T-helper 2 cell (primary cell): ENCODE data around the gene DCK.
"Not testable (repeated sequence)": the region's sequence is repeated elsewhere in the genome, so short reads cannot be mapped to it uniquely, and the experiment has no call there.

Experiments
- DNase-seq, 5 experiments: peaks; one replicate each; pipeline versions ENCODE4 v3.0.0 to v3.0.0-alpha.2; 2012 to 2022

The DCK gene

GRCh38 chr4:71001363-71001762 lies 7.9 kb downstream of the DCK start:
- DNase-seq: not testable (repeated sequence)

- peak in 4 of 5 experiments; percentile 4 to 61 (median 40) for DNase-seq
Observed at GRCh38 chr4:71004281-71004851, 10.9 kb downstream of the DCK start.

GRCh38 chr4:71005025-71005424 lies 11.6 kb downstream of the DCK start:
- DNase-seq: not testable (repeated sequence)

- DNase-seq: peak in 1 of 5 experiments; percentile 59
Observed at GRCh38 chr4:71006203-71006907, 12.9 kb downstream of the DCK start.

GRCh38 chr4:71008196-71008595 lies 14.7 kb downstream of the DCK start:
- DNase-seq: no peak

GRCh38 chr4:71009086-71009485 lies 15.6 kb downstream of the DCK start:
- no peak for DNase-seq

GRCh38 chr4:71009890-71010588 lies 16.6 kb downstream of the DCK start:
- peak in 2 of 5 experiments; percentile 24 to 62 for DNase-seq

- no peak for DNase-seq
Observed at GRCh38 chr4:71011451-71011850, 18.0 kb downstream of the DCK start.

GRCh38 chr4:71017391-71017790 lies 23.9 kb downstream of the DCK start:
- DNase-seq: not testable (repeated sequence)

- no peak for DNase-seq
Observed at GRCh38 chr4:71020611-71021010, 27.2 kb downstream of the DCK start.

GRCh38 chr4:71025654-71026053 lies 32.2 kb downstream of the DCK start:
- no peak for DNase-seq

GRCh38 chr4:71026086-71026485 lies 32.6 kb downstream of the DCK start:
- no peak for DNase-seq

GRCh38 chr4:71027611-71028010 lies 34.2 kb downstream of the DCK start:
- no peak for DNase-seq

GRCh38 chr4:71029504-71029903 lies 36.1 kb downstream of the DCK start:
- DNase-seq: no peak

- not testable (repeated sequence) for DNase-seq
Observed at GRCh38 chr4:71032106-71032505, 38.7 kb downstream of the DCK start.

- DNase-seq: no peak
Observed at GRCh38 chr4:71045256-71045655, 51.8 kb downstream of the DCK start.

GRCh38 chr4:71049395-71049794 lies 55.9 kb downstream of the DCK start:
- DNase-seq: no peak

- DNase-seq: no peak
Observed at GRCh38 chr4:71050809-71051208, 57.4 kb downstream of the DCK start.

- no peak for DNase-seq
Observed at GRCh38 chr4:71052034-71052433, 58.6 kb downstream of the DCK start.

- DNase-seq: no peak
Observed at GRCh38 chr4:71052716-71053115, 59.3 kb downstream of the DCK start.

- DNase-seq: not testable (repeated sequence)
Observed at GRCh38 chr4:71053613-71054012, 60.2 kb downstream of the DCK start.

- not testable (repeated sequence) for DNase-seq
Observed at GRCh38 chr4:71059573-71059972, 66.1 kb downstream of the DCK start.

- no peak for DNase-seq
Observed at GRCh38 chr4:71062436-71062835, 69.0 kb downstream of the DCK start.

- no peak for DNase-seq
Observed at GRCh38 chr4:71063711-71064110, 70.3 kb downstream of the DCK start.
